SK-N-SH (cell line): ENCODE results near the gene FOXD4. TPM values are rescaled to one million over a fixed set of nuclear protein-coding genes. Genes with fewer than 3 reads are reported as not detected.
"Not testable (repeated sequence)": the region's sequence is repeated elsewhere in the genome, so short reads cannot be mapped to it uniquely, and the experiment has no call there.

Source experiments
- CTCF ChIA-PET: fragments of 300-600, 350-600 bp; formaldehyde crosslinking; extraction: SDS; loops from one replicate; lab custom pipeline; 2021; lab: Yijun Ruan, JAX
- POLR2A ChIA-PET: fragments of 350-600 bp; sonication (Branson Sonifier 250); formaldehyde crosslinking; extraction: SDS; loops from one replicate; lab custom pipeline; 2020; ENCODE audit warnings: antibody characterized with exemption, inconsistent platforms; lab: Yijun Ruan, JAX
- DNase-seq: peaks from one replicate; pipeline ENCODE4 v3.0.0; 2012
- H2AFZ ChIP-seq: fragments of 200-600 bp; sonication (generic); 2 replicates; pipeline ENCODE4 v1.8.1; 2016; ENCODE audit warnings: antibody characterized with exemption, mild to moderate bottlenecking, low read depth
- H3F3A ChIP-seq: fragments of 200-600 bp; sonication (generic); replicated peaks from 2 replicates; pipeline ENCODE3; 2016; ENCODE audit warnings: antibody characterized with exemption, mild to moderate bottlenecking; ENCODE audit not compliant: insufficient read depth
- H3K27ac ChIP-seq, 2 experiments: fragments of 200-500 bp in 1 of 2; fragments of 200-600 bp in 1 of 2; sonication (Bioruptor generic) in 1 of 2; sonication (generic), shearing (Covaris generic) in 1 of 2; 2 replicates each; pipeline versions ENCODE4 v1.5.1 to v1.6.1; 2014 to 2016; ENCODE audit warnings: low read depth in 2 of 2, inconsistent platforms in 1 of 2, low read length in 1 of 2, mild to moderate bottlenecking in 1 of 2, mixed read lengths in 1 of 2
- H3K27me3 ChIP-seq: fragments of 200-600 bp; sonication (generic), shearing (Covaris generic); 2 replicates; pipeline ENCODE4 v1.6.1; 2016; ENCODE audit warnings: mixed run types; ENCODE audit not compliant: insufficient read depth
- H3K36me3 ChIP-seq, 2 experiments: fragments of 200-500 bp in 1 of 2; fragments of 200-600 bp in 1 of 2; sonication (Bioruptor generic) in 1 of 2; sonication (generic) in 1 of 2; replicated peaks in 1 of 2; 2 replicates each; pipeline versions ENCODE3 to v1.5.1; 2014 to 2016; ENCODE audit warnings: low read length in 1 of 2, mild to moderate bottlenecking in 1 of 2; ENCODE audit not compliant: insufficient read depth in 2 of 2, control insufficient read depth in 1 of 2
- H3K4me1 ChIP-seq, 2 experiments: fragments of 200-500 bp in 1 of 2; fragments of 200-600 bp in 1 of 2; sonication (Bioruptor generic) in 1 of 2; sonication (generic), shearing (Covaris generic) in 1 of 2; 2 replicates each; pipeline versions ENCODE4 v1.5.1 to v1.6.1; 2014 to 2016; ENCODE audit warnings: low read depth in 1 of 2, low read length in 1 of 2, mixed run types in 1 of 2; ENCODE audit not compliant: insufficient read depth in 2 of 2, control insufficient read depth in 1 of 2
- H3K4me2 ChIP-seq: fragments of 200-600 bp; sonication (generic), shearing (Covaris generic); 2 replicates; pipeline ENCODE4 v1.6.1; 2017; ENCODE audit warnings: mixed run types
- H3K4me3 ChIP-seq, 2 experiments: fragments of 200-500 bp in 1 of 2; fragments of 200-600 bp in 1 of 2; sonication (Bioruptor generic) in 1 of 2; sonication (generic), shearing (Covaris generic) in 1 of 2; 2 replicates each; pipeline versions ENCODE4 v1.5.1 to v1.8.1; 2014 to 2016; ENCODE audit warnings: low read depth in 2 of 2, inconsistent platforms in 1 of 2, low read length in 1 of 2, mild to moderate bottlenecking in 1 of 2, mixed read lengths in 1 of 2, moderate library complexity in 1 of 2
- H3K79me2 ChIP-seq: fragments of 200-600 bp; sonication (generic); 2 replicates; pipeline ENCODE4 v1.8.1; 2017; ENCODE audit warnings: mild to moderate bottlenecking; ENCODE audit not compliant: insufficient read depth
- H3K9ac ChIP-seq: fragments of 200-600 bp; sonication (generic); 2 replicates; pipeline ENCODE4 v1.6.1; 2017; ENCODE audit warnings: mixed run types
- H3K9me2 ChIP-seq: fragments of 200-600 bp; sonication (generic); 2 replicates; pipeline ENCODE4 v1.6.1; 2017; ENCODE audit warnings: mixed run types
- H3K9me3 ChIP-seq: fragments of 200-600 bp; sonication (generic); 2 replicates; pipeline ENCODE4 v1.6.1; 2017; ENCODE audit warnings: mixed run types, mild to moderate bottlenecking, moderate library complexity
- H4K20me1 ChIP-seq: fragments of 200-600 bp; sonication (generic); 2 replicates; pipeline ENCODE4 v1.6.1; 2017; ENCODE audit warnings: mild to moderate bottlenecking, mixed run types; ENCODE audit not compliant: insufficient read depth
- WGBS: methylation state at CpG from one replicate; pipeline ENCODE4 v1.1.6; 2017; ENCODE audit warnings: low lambda C conversion rate; 5-methylcytosine and 5-hydroxymethylcytosine counted together
- polyA plus RNA-seq, 3 experiments: library from polyadenylated mRNA; depleted of rRNA; stranded (reverse); fragments of >200 nt; gene quantifications; 2 replicates each; pipeline ENCODE4 v1.2.3, GENCODE V29; 2012
- TF ChIP-seq, protein P1 (sequence below): fragments of 200-600 bp; sonication (generic); IDR thresholded peaks from 2 replicates; pipeline ENCODE4 v1.6.1; 2017; ENCODE audit warnings: antibody characterized with exemption, mild to moderate bottlenecking, moderate library complexity

FOXD4 gene
- polyA plus RNA-seq, 1 of the 3 experiments (the other 2 are of a cell fraction): 0.38 TPM

GRCh38 chr9:90851-91250 lies 27.4 kb downstream of the FOXD4 start:
- CTCF ChIA-PET, POLR2A ChIA-PET: not testable (repeated sequence)
- WGBS: 6% methylated on average over 1 of the region's 1 CpG

GRCh38 chr9:88396-89037 lies 29.7 kb downstream of the FOXD4 start:
- H3F3A ChIP-seq, H2AFZ ChIP-seq, H3K27me3 ChIP-seq, H3K36me3 ChIP-seq, H3K4me1 ChIP-seq, H3K4me2 ChIP-seq, H3K27ac ChIP-seq, H3K9ac ChIP-seq, H3K4me3 ChIP-seq, H3K79me2 ChIP-seq, DNase-seq, H3K9me3 ChIP-seq, H3K9me2 ChIP-seq, POLR2A ChIA-PET, CTCF ChIA-PET, H4K20me1 ChIP-seq: not testable (repeated sequence)
- TF ChIP-seq, protein P1, sequence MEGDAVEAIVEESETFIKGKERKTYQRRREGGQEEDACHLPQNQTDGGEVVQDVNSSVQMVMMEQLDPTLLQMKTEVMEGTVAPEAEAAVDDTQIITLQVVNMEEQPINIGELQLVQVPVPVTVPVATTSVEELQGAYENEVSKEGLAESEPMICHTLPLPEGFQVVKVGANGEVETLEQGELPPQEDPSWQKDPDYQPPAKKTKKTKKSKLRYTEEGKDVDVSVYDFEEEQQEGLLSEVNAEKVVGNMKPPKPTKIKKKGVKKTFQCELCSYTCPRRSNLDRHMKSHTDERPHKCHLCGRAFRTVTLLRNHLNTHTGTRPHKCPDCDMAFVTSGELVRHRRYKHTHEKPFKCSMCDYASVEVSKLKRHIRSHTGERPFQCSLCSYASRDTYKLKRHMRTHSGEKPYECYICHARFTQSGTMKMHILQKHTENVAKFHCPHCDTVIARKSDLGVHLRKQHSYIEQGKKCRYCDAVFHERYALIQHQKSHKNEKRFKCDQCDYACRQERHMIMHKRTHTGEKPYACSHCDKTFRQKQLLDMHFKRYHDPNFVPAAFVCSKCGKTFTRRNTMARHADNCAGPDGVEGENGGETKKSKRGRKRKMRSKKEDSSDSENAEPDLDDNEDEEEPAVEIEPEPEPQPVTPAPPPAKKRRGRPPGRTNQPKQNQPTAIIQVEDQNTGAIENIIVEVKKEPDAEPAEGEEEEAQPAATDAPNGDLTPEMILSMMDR: peak; percentile 25
- 0% methylated on average over 6 of the region's 11 CpGs for WGBS

More at GRCh38 chr9:90851-91250, 27.4 kb downstream of the FOXD4 start:
- not testable (repeated sequence) for H4K20me1 ChIP-seq, H3K79me2 ChIP-seq, H2AFZ ChIP-seq, H3K9me2 ChIP-seq, H3K9me3 ChIP-seq, H3F3A ChIP-seq, H3K27me3 ChIP-seq, H3K9ac ChIP-seq, H3K27ac ChIP-seq, DNase-seq, H3K36me3 ChIP-seq, H3K4me2 ChIP-seq, H3K4me3 ChIP-seq, H3K4me1 ChIP-seq

- H3K9ac ChIP-seq, POLR2A ChIA-PET, DNase-seq, H3K79me2 ChIP-seq, H4K20me1 ChIP-seq, CTCF ChIA-PET, H3K9me3 ChIP-seq, H3K4me2 ChIP-seq, H3K4me3 ChIP-seq, H2AFZ ChIP-seq, H3K36me3 ChIP-seq, H3K27ac ChIP-seq, H3K27me3 ChIP-seq, H3K4me1 ChIP-seq, H3K9me2 ChIP-seq, H3F3A ChIP-seq: not testable (repeated sequence)
- WGBS: 13% methylated on average over 6 of the region's 6 CpGs
These were observed 30.4 kb downstream of the FOXD4 start for GRCh38 chr9:87860-88259.

- H3F3A ChIP-seq, DNase-seq, H3K4me2 ChIP-seq, H4K20me1 ChIP-seq, H3K36me3 ChIP-seq, H3K4me3 ChIP-seq, H3K9ac ChIP-seq, H2AFZ ChIP-seq, H3K9me3 ChIP-seq, H3K9me2 ChIP-seq, H3K27ac ChIP-seq, POLR2A ChIA-PET, H3K27me3 ChIP-seq, H3K4me1 ChIP-seq, H3K79me2 ChIP-seq, CTCF ChIA-PET: not testable (repeated sequence)
- WGBS: no CpG with 5 or more reads among the region's 4 CpGs
These were observed 31.1 kb downstream of the FOXD4 start for GRCh38 chr9:87105-87504.

DNA sequence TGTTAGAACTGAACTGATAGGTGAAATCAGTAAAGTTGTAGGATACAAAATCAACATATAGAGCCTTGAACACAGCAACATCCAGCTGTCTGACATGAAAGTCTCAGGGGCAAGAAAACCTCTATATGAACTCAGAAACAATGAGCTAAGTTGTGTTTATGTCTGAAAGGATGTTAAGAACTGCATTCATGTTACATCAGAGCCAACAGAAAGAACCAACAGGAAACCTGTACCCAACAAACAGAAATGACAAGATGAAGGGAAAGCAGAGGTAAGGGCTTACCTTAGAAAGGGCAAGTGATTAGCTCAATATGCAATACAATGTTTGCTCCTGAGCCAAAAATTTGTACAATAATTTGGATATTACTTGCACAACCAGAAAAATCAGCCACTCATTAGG lies 31.5 kb downstream of the FOXD4 start:
- CTCF ChIA-PET, H3K9me3 ChIP-seq, H3K36me3 ChIP-seq, H3K79me2 ChIP-seq, H3K9me2 ChIP-seq, H4K20me1 ChIP-seq, H3K4me3 ChIP-seq, DNase-seq, H3K27ac ChIP-seq, H3K27me3 ChIP-seq, H3K4me2 ChIP-seq, POLR2A ChIA-PET, H3F3A ChIP-seq, H3K9ac ChIP-seq, H2AFZ ChIP-seq, H3K4me1 ChIP-seq: not testable (repeated sequence)

- H3K36me3 ChIP-seq, H3K27me3 ChIP-seq, POLR2A ChIA-PET, H3K9me3 ChIP-seq, H3K4me2 ChIP-seq, CTCF ChIA-PET, H4K20me1 ChIP-seq, H3K4me1 ChIP-seq, H2AFZ ChIP-seq, H3K4me3 ChIP-seq, DNase-seq, H3K27ac ChIP-seq, H3K9ac ChIP-seq, H3K79me2 ChIP-seq, H3F3A ChIP-seq, H3K9me2 ChIP-seq: not testable (repeated sequence)
- 41% methylated on average over 19 of the region's 31 CpGs for WGBS
These were observed 35.1 kb downstream of the FOXD4 start for GRCh38 chr9:82932-83689.
